Endothelial cell of umbilical vein (primary cell): ENCODE data around the gene TRAPPC2L. TPM values are rescaled to one million over a fixed set of nuclear protein-coding genes. Genes with fewer than 3 reads are reported as not detected.

Experiments
- BruUV-seq: library from RNA; stranded (reverse); fragments of 400-500 nt; replicated peaks from 2 replicates; lab custom pipeline; 2021; lab: Mats Ljungman, UMichigan
- CTCF ChIA-PET: fragments of 300-600, 350-600 bp; sonication (Branson Sonifier 250); formaldehyde crosslinking; loops from one replicate; lab custom pipeline; 2021; ENCODE audit warnings: antibody characterized with exemption, inconsistent platforms; lab: Charles Lee
- POLR2A ChIA-PET: fragments of 300-600, 350-600 bp; sonication (Branson Sonifier 250); formaldehyde crosslinking; loops from one replicate; lab custom pipeline; 2021; ENCODE audit warnings: antibody characterized with exemption, inconsistent platforms; lab: Charles Lee
- DNase-seq: peaks from one replicate; pipeline ENCODE4 v3.0.0-alpha.2; 2011; ENCODE audit warnings: low read depth, low spot score
- FAIRE-seq: peaks from 2 replicates; lab custom pipeline; 2011; peaks lifted over from hg19 to GRCh38; lab: Jason Lieb, UNC
- H2AFZ ChIP-seq: 2 replicates; pipeline ENCODE4 v1.6.0; 2012; ENCODE audit warnings: low read depth, low read length, control low read depth, inconsistent platforms
- H3K27ac ChIP-seq: 2 replicates; pipeline ENCODE4 v1.5.1; 2011; ENCODE audit warnings: low read depth, mild to moderate bottlenecking, control low read depth, low read length, moderate library complexity; ENCODE audit not compliant: insufficient read depth
- H3K27me3 ChIP-seq, 2 experiments: 2 replicates each; pipeline versions ENCODE4 v1.6.0 to v1.6.1; 2011; ENCODE audit warnings: low read length in 2 of 2, mixed read lengths in 1 of 2; ENCODE audit not compliant: control insufficient read depth in 2 of 2, insufficient read depth in 2 of 2
- H3K36me3 ChIP-seq, 2 experiments: 2 replicates in 1 of 2; 3 replicates in 1 of 2; pipeline ENCODE4 v1.5.1; 2011; ENCODE audit warnings: low read length in 2 of 2, mild to moderate bottlenecking in 1 of 2, moderate library complexity in 1 of 2; ENCODE audit not compliant: control insufficient read depth in 2 of 2, insufficient read depth in 2 of 2; ENCODE audit errors: extremely low read depth in 1 of 2
- H3K4me1 ChIP-seq: 3 replicates; pipeline ENCODE4 v1.5.1; 2011; ENCODE audit warnings: mild to moderate bottlenecking, low read length; ENCODE audit not compliant: control insufficient read depth, insufficient read depth; ENCODE audit errors: extremely low read depth
- H3K4me2 ChIP-seq: 2 replicates; pipeline ENCODE4 v1.6.1; 2011; ENCODE audit warnings: low read length, control low read depth, mixed read lengths; ENCODE audit not compliant: insufficient read depth
- H3K4me3 ChIP-seq, 3 experiments: fragments of 200-600 bp in 1 of 3; sonication (generic), shearing (Covaris generic) in 1 of 3; replicated peaks in 1 of 3; 2 replicates each; pipeline ENCODE4 v1.5.1; 2011 to 2016; ENCODE audit warnings: control low read depth in 3 of 3, low read length in 3 of 3, mild to moderate bottlenecking in 2 of 3, inconsistent platforms in 1 of 3, low read depth in 1 of 3, moderate library complexity in 1 of 3; ENCODE audit not compliant: insufficient read depth in 1 of 3
- H3K79me2 ChIP-seq: 2 replicates; pipeline ENCODE4 v1.6.0; 2012; ENCODE audit warnings: low read length, inconsistent platforms; ENCODE audit not compliant: control insufficient read depth, insufficient read depth
- H3K9ac ChIP-seq: replicated peaks from 2 replicates; pipeline ENCODE3; 2011; ENCODE audit warnings: low read length, control low read depth; ENCODE audit not compliant: insufficient read depth; ENCODE audit errors: extremely low read depth
- H3K9me1 ChIP-seq: replicated peaks from 3 replicates; pipeline ENCODE4 v1.6.0; 2011; ENCODE audit warnings: mild to moderate bottlenecking, low read length; ENCODE audit not compliant: control insufficient read depth, insufficient read depth; ENCODE audit errors: extremely low read depth
- H3K9me3 ChIP-seq: replicated peaks from 2 replicates; pipeline ENCODE4 v1.5.1; 2012; ENCODE audit warnings: low read length, inconsistent platforms; ENCODE audit not compliant: control insufficient read depth, insufficient read depth
- H4K20me1 ChIP-seq: replicated peaks from 2 replicates; pipeline ENCODE3; 2011; ENCODE audit warnings: mild to moderate bottlenecking, low read length; ENCODE audit not compliant: control insufficient read depth, insufficient read depth; ENCODE audit errors: extremely low read depth
- EZH2 ChIP-seq: IDR thresholded peaks from 2 replicates; pipeline ENCODE4 v1.6.1; 2012; ENCODE audit warnings: borderline replicate concordance, low read depth, mild to moderate bottlenecking, moderate library complexity, low read length, inconsistent platforms; ENCODE audit not compliant: severe bottlenecking
- FOS ChIP-seq: IDR thresholded peaks from 2 replicates; pipeline ENCODE4 v1.6.1; 2011; ENCODE audit warnings: mild to moderate bottlenecking, low read length, moderate library complexity, borderline replicate concordance; ENCODE audit not compliant: insufficient read depth
- GATA2 ChIP-seq: IDR thresholded peaks from 2 replicates; pipeline ENCODE4 v1.7.0; 2011; ENCODE audit warnings: low read depth, mild to moderate bottlenecking, moderate library complexity, mixed read lengths, low read length; ENCODE audit not compliant: insufficient read length, insufficient read depth
- JUN ChIP-seq: IDR thresholded peaks from 2 replicates; pipeline ENCODE4 v1.6.1; 2011; ENCODE audit warnings: borderline replicate concordance, low read depth; ENCODE audit not compliant: insufficient read length, insufficient read depth
- MYC ChIP-seq: IDR thresholded peaks from one replicate; pipeline ENCODE4 v1.6.1; 2011; ENCODE audit warnings: mild to moderate bottlenecking, low read depth, low read length
- POLR2A ChIP-seq: IDR thresholded peaks from 2 replicates; pipeline ENCODE4 v1.6.1; 2012; ENCODE audit warnings: low read depth, mild to moderate bottlenecking, control low read depth, low read length
- POLR2AphosphoS5 ChIP-seq: IDR thresholded peaks from 2 replicates; pipeline ENCODE4 v1.6.1; 2012; ENCODE audit warnings: low read depth, mild to moderate bottlenecking, control low read depth, low read length, moderate library complexity; ENCODE audit not compliant: insufficient read depth
- dilution Hi-C: fragments of 300-500 bp; cut with MboI; formaldehyde crosslinking; loops from one replicate; pipeline ENCODE4 v1.15.0; 2019; ENCODE audit warnings: low sequenced_read_pairs; ENCODE audit not compliant: extremely low pct_ligation_motif_present
- intact Hi-C: fragments of 100-400 bp; cut with micrococcal nuclease; formaldehyde crosslinking; loops from one replicate; pipeline ENCODE4 v1.10.0; 2022
- polyA plus RNA-seq, 4 experiments: library from polyadenylated mRNA; depleted of rRNA in 3 of 4; stranded (reverse) in 3 of 4; unstranded in 1 of 4; fragments of >200 nt; gene quantifications; 2 replicates each; pipeline versions ENCODE4 v1.2.1 to v1.2.3, GENCODE V29; 2011 to 2012; ENCODE audit warnings: missing spikeins in 1 of 4
- total RNA-seq: library from RNA; stranded (reverse); gene quantifications from 2 replicates; pipeline ENCODE4 v1.2.3, GENCODE V29; 2021
- TF ChIP-seq, protein P1 (sequence below): IDR thresholded peaks from 2 replicates; pipeline ENCODE4 v1.6.1; 2011; ENCODE audit not compliant: insufficient read depth, insufficient read length
- TF ChIP-seq, protein P2 (sequence below), 2 donors: IDR thresholded peaks; 1 replicate in 1 of 2; 2 replicates in 1 of 2; pipeline ENCODE4 v1.5.1; 2011; ENCODE audit warnings: low read length in 2 of 2, mild to moderate bottlenecking in 2 of 2, moderate library complexity in 2 of 2, control low read depth in 1 of 2, inconsistent platforms in 1 of 2, low read depth in 1 of 2; ENCODE audit not compliant: insufficient read depth in 1 of 2; ENCODE audit errors: extremely low read depth in 1 of 2

TRAPPC2L gene
- total and polyA plus RNA-seq, 2 donors (not counting 3 experiments of a cell fraction or from before 2014, with no cell fraction given) = 61.9 to 131 TPM

DNA sequence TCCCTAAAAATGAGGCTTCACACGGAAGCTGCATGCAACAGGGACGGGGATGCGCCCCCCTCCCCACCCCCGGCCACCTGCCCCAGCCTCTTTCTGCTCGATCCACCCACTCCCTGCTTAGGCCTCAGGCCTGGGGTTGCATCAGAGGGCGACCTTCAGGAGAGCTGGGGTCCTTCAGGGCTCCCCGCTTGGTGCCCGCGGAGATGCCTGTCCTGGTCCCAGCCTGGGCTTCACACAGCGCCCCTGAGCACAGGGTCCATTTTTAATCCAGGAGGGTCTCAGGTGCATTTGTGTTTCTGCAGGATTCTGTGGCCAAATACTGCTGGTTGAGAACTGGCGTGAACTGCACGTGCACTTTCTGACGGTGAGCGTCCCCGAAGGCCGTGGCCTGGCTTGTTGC, 37.8 kb upstream of the TRAPPC2L start:
- H4K20me1 ChIP-seq = no peaks in the 10 kb centered on the region
- no peak overlapping the region for H2AFZ ChIP-seq
- ChIA-PET POLR2A (no interaction called here), CTCF (interaction anchor here (0.7 to 2.5 kb wide), 3 partner anchors 39 to 162 kb away, joined by 3 to 11 read pairs (median 3); no protein-coding TSS in a partner anchor)
- H3K27ac ChIP-seq = no peak overlapping the region
- intact Hi-C loops (no loop called here), dilution Hi-C loops (no loop called here)
- no peak overlapping the region for H3K4me2 ChIP-seq
- H3K9me3 ChIP-seq = no peaks in the 10 kb centered on the region
- H3K79me2 ChIP-seq = no peaks in the 10 kb centered on the region
- H3K4me3 ChIP-seq = no peak overlapping the region
- BruUV-seq = no TSS peak
- no peak for TF ChIP-seq FOS
- TF ChIP-seq, protein P1, sequence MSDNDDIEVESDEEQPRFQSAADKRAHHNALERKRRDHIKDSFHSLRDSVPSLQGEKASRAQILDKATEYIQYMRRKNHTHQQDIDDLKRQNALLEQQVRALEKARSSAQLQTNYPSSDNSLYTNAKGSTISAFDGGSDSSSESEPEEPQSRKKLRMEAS = no peak
- TF ChIP-seq JUN = no peak
- no peak for TF ChIP-seq POLR2AphosphoS5
- TF ChIP-seq POLR2A = no peak
- no peak for TF ChIP-seq GATA2
- no peak for TF ChIP-seq EZH2
- no peak for TF ChIP-seq MYC
- TF ChIP-seq, protein P2, sequence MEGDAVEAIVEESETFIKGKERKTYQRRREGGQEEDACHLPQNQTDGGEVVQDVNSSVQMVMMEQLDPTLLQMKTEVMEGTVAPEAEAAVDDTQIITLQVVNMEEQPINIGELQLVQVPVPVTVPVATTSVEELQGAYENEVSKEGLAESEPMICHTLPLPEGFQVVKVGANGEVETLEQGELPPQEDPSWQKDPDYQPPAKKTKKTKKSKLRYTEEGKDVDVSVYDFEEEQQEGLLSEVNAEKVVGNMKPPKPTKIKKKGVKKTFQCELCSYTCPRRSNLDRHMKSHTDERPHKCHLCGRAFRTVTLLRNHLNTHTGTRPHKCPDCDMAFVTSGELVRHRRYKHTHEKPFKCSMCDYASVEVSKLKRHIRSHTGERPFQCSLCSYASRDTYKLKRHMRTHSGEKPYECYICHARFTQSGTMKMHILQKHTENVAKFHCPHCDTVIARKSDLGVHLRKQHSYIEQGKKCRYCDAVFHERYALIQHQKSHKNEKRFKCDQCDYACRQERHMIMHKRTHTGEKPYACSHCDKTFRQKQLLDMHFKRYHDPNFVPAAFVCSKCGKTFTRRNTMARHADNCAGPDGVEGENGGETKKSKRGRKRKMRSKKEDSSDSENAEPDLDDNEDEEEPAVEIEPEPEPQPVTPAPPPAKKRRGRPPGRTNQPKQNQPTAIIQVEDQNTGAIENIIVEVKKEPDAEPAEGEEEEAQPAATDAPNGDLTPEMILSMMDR (IDR thresholded peaks at IDR 0.05; ENCODE audit: extremely low read depth in 1 of 2, insufficient read depth in 1 of 2, low read depth in 1 of 2, low read length in 2 of 2) = no peak
- DNase-seq (no peak), FAIRE-seq (no peak)
- no peaks in the 10 kb centered on the region for H3K27me3 ChIP-seq
- peaks cover 0 to 3% of the 10 kb centered on the region in 2 experiments for H3K36me3 ChIP-seq
- H3K9ac ChIP-seq = no peak overlapping the region
- no peaks in the 10 kb centered on the region for H3K4me1 ChIP-seq
- H3K9me1 ChIP-seq = no peaks in the 10 kb centered on the region
